Sigmoid colon (tissue), 7 donors: ENCODE measurements around the gene HIGD1A. TPM values are rescaled to one million over a fixed set of nuclear protein-coding genes. Genes with fewer than 3 reads are reported as not detected.

Experiments
- DNase-seq: peaks from one replicate; pipeline ENCODE4 v3.0.0-alpha.2; 2019
- H3K27ac ChIP-seq, 4 donors: fragments of 200-600 bp; sonication (generic); one replicate each; pipeline ENCODE4 v1.5.1; 2016 to 2019; ENCODE audit warnings: mild to moderate bottlenecking in 1 of 4
- H3K27me3 ChIP-seq, 3 donors: fragments of 200-600 bp; sonication (generic); one replicate each; pipeline ENCODE4 v1.5.1; 2019; ENCODE audit warnings: mild to moderate bottlenecking in 1 of 3
- H3K36me3 ChIP-seq, 4 donors: fragments of 200-600 bp; sonication (generic); one replicate each; pipeline ENCODE4 v1.5.1; 2016 to 2019
- H3K4me1 ChIP-seq, 4 donors: fragments of 200-600 bp; sonication (generic); one replicate each; pipeline ENCODE4 v1.5.1; 2017 to 2019
- H3K4me3 ChIP-seq, 4 donors: fragments of 200-600 bp; sonication (generic); one replicate each; pipeline ENCODE4 v1.5.1; 2017 to 2019; ENCODE audit warnings: mild to moderate bottlenecking in 2 of 4, moderate library complexity in 1 of 4
- H3K9me3 ChIP-seq, 4 donors: fragments of 200-600 bp in 3 of 4; sonication (generic) in 3 of 4; one replicate each; pipeline versions ENCODE4 v1.5.1 to v1.6.1; 2013 to 2019
- EP300 ChIP-seq, 4 donors: sonication (generic); formaldehyde crosslinking; IDR thresholded peaks; one replicate each; pipeline ENCODE4 v1.6.1; 2017; ENCODE audit warnings: antibody characterized with exemption in 4 of 4
- POLR2A ChIP-seq, 2 donors: fragments of 450-650 bp; IDR thresholded peaks; one replicate each; pipeline ENCODE4 v1.6.1; 2016; ENCODE audit warnings: antibody characterized with exemption in 2 of 2, mild to moderate bottlenecking in 2 of 2, moderate library complexity in 2 of 2
- POLR2AphosphoS5 ChIP-seq, 4 donors: sonication (generic); formaldehyde crosslinking; IDR thresholded peaks; one replicate each; pipeline ENCODE4 v1.6.1; 2017; ENCODE audit warnings: antibody characterized with exemption in 4 of 4
- WGBS, 2 donors: extraction: QIAGEN DNeasy Blood & Tissue Kit; methylation state at CpG; one replicate each; pipeline ENCODE4 v1.1.7; 2013; 5-methylcytosine and 5-hydroxymethylcytosine counted together
- intact Hi-C: fragments of 100-400 bp; cut with DNase I; formaldehyde crosslinking; loops from one replicate; pipeline ENCODE4 v1.15.1; 2023
- polyA plus RNA-seq, 3 donors: library from polyadenylated mRNA; stranded (reverse); fragments of 200-250 nt; gene quantifications; one replicate each; pipeline ENCODE4 v1.2.3, GENCODE V29; 2013
- total RNA-seq, 4 donors: library from RNA; depleted of rRNA; stranded (reverse); fragments of >200 nt; gene quantifications; one replicate each; pipeline ENCODE4 v1.1.0, GENCODE V29; 2016
- TF ChIP-seq, protein P1 (sequence below), 4 experiments: fragments of 450-650 bp in 3 of 4; fragments of 200-600 bp in 1 of 4; IDR thresholded peaks; one replicate each; pipeline ENCODE4 v1.5.1; 2016 to 2019; ENCODE audit warnings: antibody characterized with exemption in 4 of 4, mild to moderate bottlenecking in 3 of 4, moderate library complexity in 2 of 4
- donor health status: healthy with polysubstance abuse.
- donor health status: Bipolar disorder and iron deficiency.
- donor health status: healthy.

Gene HIGD1A
- total and polyA plus RNA-seq, 7 donors: 127 to 1,597 (median 272) TPM

DNA sequence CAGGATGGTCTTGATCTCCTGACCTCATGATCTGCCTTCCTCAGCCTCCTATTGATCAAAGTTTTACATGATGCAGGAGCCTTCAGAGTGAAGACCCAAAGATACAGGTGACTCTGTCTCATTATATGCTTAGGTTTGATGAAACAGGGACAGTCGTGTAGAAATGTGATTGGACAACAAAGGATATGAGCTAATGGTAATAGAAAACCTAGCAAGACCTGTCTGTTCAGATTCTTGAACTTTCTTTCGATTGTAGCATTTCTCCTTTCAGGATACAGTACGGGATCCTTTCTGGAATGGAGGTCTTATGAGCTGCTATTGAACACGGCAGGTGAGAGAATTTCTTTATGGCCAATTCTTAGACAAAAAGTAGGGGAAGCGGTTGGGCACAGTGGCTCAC, 4.9 kb upstream of the HIGD1A start, which contains the start of gene ACKR2:
Gene ACKR2, plus strand, starts transcription at position 244 of the 400 bp plus-strand sequence. CDS start 55,058 bp downstream, outside the sequence.
- H3K4me3 ChIP-seq: no peak within 1 kb of the TSS
- no peaks in the 10 kb centered on the region for H3K9me3 ChIP-seq
- no peak for DNase-seq
- no peak for TF ChIP-seq POLR2A (IDR thresholded peaks at IDR 0.05)
- TF ChIP-seq POLR2AphosphoS5 (IDR thresholded peaks at IDR 0.05): no peak
- TF ChIP-seq, protein P1, sequence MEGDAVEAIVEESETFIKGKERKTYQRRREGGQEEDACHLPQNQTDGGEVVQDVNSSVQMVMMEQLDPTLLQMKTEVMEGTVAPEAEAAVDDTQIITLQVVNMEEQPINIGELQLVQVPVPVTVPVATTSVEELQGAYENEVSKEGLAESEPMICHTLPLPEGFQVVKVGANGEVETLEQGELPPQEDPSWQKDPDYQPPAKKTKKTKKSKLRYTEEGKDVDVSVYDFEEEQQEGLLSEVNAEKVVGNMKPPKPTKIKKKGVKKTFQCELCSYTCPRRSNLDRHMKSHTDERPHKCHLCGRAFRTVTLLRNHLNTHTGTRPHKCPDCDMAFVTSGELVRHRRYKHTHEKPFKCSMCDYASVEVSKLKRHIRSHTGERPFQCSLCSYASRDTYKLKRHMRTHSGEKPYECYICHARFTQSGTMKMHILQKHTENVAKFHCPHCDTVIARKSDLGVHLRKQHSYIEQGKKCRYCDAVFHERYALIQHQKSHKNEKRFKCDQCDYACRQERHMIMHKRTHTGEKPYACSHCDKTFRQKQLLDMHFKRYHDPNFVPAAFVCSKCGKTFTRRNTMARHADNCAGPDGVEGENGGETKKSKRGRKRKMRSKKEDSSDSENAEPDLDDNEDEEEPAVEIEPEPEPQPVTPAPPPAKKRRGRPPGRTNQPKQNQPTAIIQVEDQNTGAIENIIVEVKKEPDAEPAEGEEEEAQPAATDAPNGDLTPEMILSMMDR (IDR thresholded peaks at IDR 0.05): no peak
- TF ChIP-seq EP300 (IDR thresholded peaks at IDR 0.05): no peak
- WGBS, 2 donors: 94 to 97% methylated on average over 5 of the region's 5 CpGs
- no peaks in the 10 kb centered on the region for H3K36me3 ChIP-seq
- no peak within 1 kb of the TSS for H3K27ac ChIP-seq
- intact Hi-C loops: no loop called here
- H3K4me1 ChIP-seq: peaks cover 0 to 6% (median 3%) of the 10 kb centered on the region in 4 donors
- no peaks in the 10 kb centered on the region for H3K27me3 ChIP-seq

- WGBS, 2 donors: 82 to 97% methylated on average over 4 of the region's 4 CpGs
- Histone ChIP-seq H3K27ac (no peak overlapping the region), H3K4me3 (no peak overlapping the region), H3K27me3 (no peaks in the 10 kb centered on the region), H3K9me3 (no peaks in the 10 kb centered on the region), H3K4me1 (peaks cover 0 to 10% (median 5%) of the 10 kb centered on the region in 4 donors), H3K36me3 (no peaks in the 10 kb centered on the region)
- DNase-seq: no peak
- TF ChIP-seq POLR2A (IDR thresholded peaks at IDR 0.05) (no peak), POLR2AphosphoS5 (IDR thresholded peaks at IDR 0.05) (no peak)
- TF ChIP-seq, protein P1 (IDR thresholded peaks at IDR 0.05): no peak
- intact Hi-C loops: no loop called here
Measured at GRCh38 chr3:42807929-42808328, 3.6 kb upstream of the HIGD1A start.

- H3K36me3 ChIP-seq: no peaks in the 10 kb centered on the region
- H3K4me1 ChIP-seq: peaks cover 0 to 37% (median 27%) of the 10 kb centered on the region in 4 donors
- peak overlapping the region; percentile 94 to 99 (median 96) for H3K27ac ChIP-seq
- peak overlapping the region; percentile 69 to 80 (median 80) for H3K4me3 ChIP-seq
- H3K27me3 ChIP-seq: no peaks in the 10 kb centered on the region
- H3K9me3 ChIP-seq: no peaks in the 10 kb centered on the region
- TF ChIP-seq EP300 (IDR thresholded peaks at IDR 0.05) (no peak), POLR2A (IDR thresholded peaks at IDR 0.05) (no peak), POLR2AphosphoS5 (IDR thresholded peaks at IDR 0.05) (no peak)
- TF ChIP-seq, protein P1 (IDR thresholded peaks at IDR 0.05): no peak
- intact Hi-C loops: loop anchor here (2.0 kb wide), 1 partner anchor 76 kb away; no protein-coding TSS in a partner anchor
- WGBS, 2 donors: 48 to 55% methylated on average over 23 of the region's 23 CpGs
- DNase-seq: peak; percentile 73
Measured at GRCh38 chr3:42805141-42805821, 991 bp upstream of the HIGD1A start.

GRCh38 chr3:42804831-42805132, 492 bp upstream of the HIGD1A start:
- TF ChIP-seq, protein P1 (IDR thresholded peaks at IDR 0.05): no peak
- TF ChIP-seq EP300 (IDR thresholded peaks at IDR 0.05) (no peak), POLR2AphosphoS5 (IDR thresholded peaks at IDR 0.05) (no peak), POLR2A (IDR thresholded peaks at IDR 0.05) (no peak)
- intact Hi-C loops: loop anchor here (2.0 kb wide), 1 partner anchor 76 kb away; no protein-coding TSS in a partner anchor
- 0 to 1% methylated on average over 13 of the region's 13 CpGs for WGBS, 2 donors

More at GRCh38 chr3:42804831-42805132, 492 bp upstream of the HIGD1A start:
- H3K27ac ChIP-seq: peak overlapping the region; percentile 94 to 99 (median 96)
- no peaks in the 10 kb centered on the region for H3K27me3 ChIP-seq
- H3K4me1 ChIP-seq: peaks cover 0 to 42% (median 32%) of the 10 kb centered on the region in 4 donors
- no peaks in the 10 kb centered on the region for H3K36me3 ChIP-seq
- peak overlapping the region; percentile 69 to 80 (median 80) for H3K4me3 ChIP-seq
- H3K9me3 ChIP-seq: no peaks in the 10 kb centered on the region
- no peak for DNase-seq
